Esophagus (tissue), 2 donors: ENCODE results near the gene MEIG1. TPM values are rescaled to one million over a fixed set of nuclear protein-coding genes. Genes with fewer than 3 reads are reported as not detected.
A peak's percentile ranks its signal among the peaks of the same experiment; 100 is the strongest.
"Not testable (repeated sequence)": the region's sequence is repeated elsewhere in the genome, so short reads cannot be mapped to it uniquely, and the experiment has no call there.

Experiments
- H3K27ac ChIP-seq, 2 donors: one replicate each; pipeline ENCODE4 v1.5.1; 2013; ENCODE audit warnings: low read depth in 2 of 2, mild to moderate bottlenecking in 2 of 2, inconsistent platforms in 1 of 2, low read length in 1 of 2, moderate library complexity in 1 of 2
- H3K27me3 ChIP-seq, 2 donors: one replicate each; pipeline ENCODE4 v1.6.1; 2013; ENCODE audit warnings: low read length in 2 of 2, control low read depth in 1 of 2, mild to moderate bottlenecking in 1 of 2; ENCODE audit not compliant: insufficient read depth in 2 of 2, control insufficient read depth in 1 of 2
- H3K36me3 ChIP-seq, 2 donors: one replicate each; pipeline ENCODE4 v1.6.1; 2013; ENCODE audit warnings: low read length in 1 of 2; ENCODE audit not compliant: control insufficient read depth in 2 of 2, insufficient read depth in 2 of 2
- H3K4me1 ChIP-seq, 2 donors: one replicate each; pipeline ENCODE4 v1.6.1; 2013; ENCODE audit warnings: low read length in 1 of 2; ENCODE audit not compliant: control insufficient read depth in 2 of 2, insufficient read depth in 2 of 2
- H3K4me3 ChIP-seq, 2 donors: one replicate each; pipeline ENCODE4 v1.5.1; 2013; ENCODE audit warnings: low read length in 2 of 2, mild to moderate bottlenecking in 2 of 2, low read depth in 1 of 2, moderate library complexity in 1 of 2
- H3K9me3 ChIP-seq, 2 donors: one replicate each; pipeline ENCODE4 v1.6.1; 2013; ENCODE audit warnings: mild to moderate bottlenecking in 2 of 2, low read depth in 1 of 2, low read length in 1 of 2, moderate library complexity in 1 of 2; ENCODE audit not compliant: control insufficient read depth in 2 of 2, insufficient read depth in 1 of 2
- WGBS, 2 donors: extraction: QIAGEN DNeasy Blood & Tissue Kit; methylation state at CpG; one replicate each; pipeline ENCODE4 v1.1.7; 2013; 5-methylcytosine and 5-hydroxymethylcytosine counted together
- polyA plus RNA-seq, 2 donors: library from polyadenylated mRNA; stranded (reverse); fragments of 200-250 nt; gene quantifications; one replicate each; pipeline ENCODE4 v1.2.3, GENCODE V29; 2013
- donor health status: healthy with polysubstance abuse.
- donor health status: Bipolar disorder and iron deficiency.

MEIG1 gene
- polyA plus RNA-seq, 2 donors, result 0.16 TPM; not detected in 1

- peak overlapping the region; percentile 72 to 76 for H3K4me3 ChIP-seq
- no peaks in the 10 kb centered on the region for H3K36me3 ChIP-seq
- H3K27me3 ChIP-seq, result no peaks in the 10 kb centered on the region
- WGBS, 2 donors, result 28 to 36% methylated on average over 10 of the region's 10 CpGs
- peaks cover 0 to 2% of the 10 kb centered on the region in 2 donors for H3K4me1 ChIP-seq
- H3K27ac ChIP-seq, result peak overlapping the region; percentile 88 to 96
- no peaks in the 10 kb centered on the region for H3K9me3 ChIP-seq
Observed at GRCh38 chr10:14952851-14953423, 6.3 kb upstream of the MEIG1 start.

DNA sequence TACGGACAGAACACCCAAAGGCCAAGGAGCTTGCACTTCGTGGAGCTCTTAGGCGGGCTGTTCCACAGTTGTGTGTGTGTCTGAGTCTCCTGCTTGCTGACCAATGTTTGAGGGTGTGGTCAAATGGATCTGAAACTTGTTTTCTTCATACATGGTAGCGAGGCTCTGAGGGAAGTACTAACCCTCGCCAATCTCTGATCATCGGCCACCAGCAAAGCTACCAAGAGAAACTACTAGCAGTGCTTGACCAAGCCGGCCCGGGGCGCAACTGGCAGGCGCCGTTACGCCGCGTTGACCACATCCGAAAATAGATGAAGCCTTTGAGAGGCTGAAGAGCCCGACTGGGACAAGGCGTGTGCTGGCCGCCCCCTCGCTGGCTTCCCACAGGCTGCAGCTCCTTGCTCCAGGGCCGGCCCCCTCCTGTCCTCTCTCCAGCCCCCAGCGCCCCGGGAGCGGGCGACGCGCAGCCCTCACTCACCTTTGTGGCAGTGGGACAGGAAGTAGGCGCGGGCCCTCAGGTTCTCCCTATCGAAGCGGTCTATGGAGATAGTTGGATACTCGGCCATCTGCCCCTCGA, 5.7 kb upstream of the MEIG1 start:
- Histone ChIP-seq H3K9me3 (no peaks in the 10 kb centered on the region), H3K4me3 (peak overlapping the region; percentile 72 to 76), H3K27ac (peak overlapping the region; percentile 88 to 96), H3K27me3 (no peaks in the 10 kb centered on the region), H3K36me3 (no peaks in the 10 kb centered on the region), H3K4me1 (peaks cover 0 to 2% of the 10 kb centered on the region in 2 donors)
- 0 to 1% methylated on average over 32 of the region's 32 CpGs for WGBS, 2 donors

GRCh38 chr10:14954001-14954770, 5.0 kb upstream of the MEIG1 start, which contains the start of gene DCLRE1C:
DCLRE1C (minus strand) TSS chr10:14954096; CDS start chr10:14954010, 86 bp downstream.
- Histone ChIP-seq H3K4me1 (peaks cover 0 to 2% of the 10 kb centered on the region in 2 donors), H3K27me3 (no peaks in the 10 kb centered on the region), H3K27ac (peak within 1 kb of the TSS; percentile 88 to 96), H3K36me3 (no peaks in the 10 kb centered on the region), H3K4me3 (peak within 1 kb of the TSS; percentile 72 to 76), H3K9me3 (no peaks in the 10 kb centered on the region)
- WGBS, 2 donors, result 0% methylated on average over 45 of the region's 45 CpGs

GRCh38 chr10:14954934-14955333, 4.3 kb upstream of the MEIG1 start:
- 94 to 95% methylated on average over 19 of the region's 19 CpGs for WGBS, 2 donors
- Histone ChIP-seq H3K36me3 (no peaks in the 10 kb centered on the region), H3K4me1 (peaks cover 0 to 2% of the 10 kb centered on the region in 2 donors), H3K4me3 (peak overlapping the region in 1 of 2 donors; percentile 76), H3K27me3 (no peaks in the 10 kb centered on the region), H3K9me3 (no peaks in the 10 kb centered on the region), H3K27ac (peak overlapping the region; percentile 69 to 88)

DNA sequence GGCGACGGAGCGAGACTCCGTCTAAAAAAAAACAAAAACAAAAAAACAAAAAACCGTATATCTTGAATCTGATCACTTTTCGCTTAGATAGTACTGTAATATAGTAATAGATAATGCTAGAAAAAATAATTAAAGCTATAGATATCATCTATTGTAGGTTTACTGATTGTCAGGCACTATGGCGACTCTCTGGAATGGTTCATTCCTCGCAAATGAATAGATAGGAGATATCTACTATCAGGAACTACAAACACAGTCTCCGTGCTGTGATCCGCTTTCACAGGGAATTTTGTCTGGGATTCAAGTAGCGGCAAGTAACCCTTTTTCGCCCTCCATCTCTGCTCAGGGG, 342 bp upstream of the MEIG1 start:
- Histone ChIP-seq H3K9me3 (no peaks in the 10 kb centered on the region), H3K27ac (peak overlapping the region; percentile 94 to 99), H3K4me1 (no peaks in the 10 kb centered on the region), H3K36me3 (no peaks in the 10 kb centered on the region), H3K4me3 (peak overlapping the region; percentile 69 to 77), H3K27me3 (no peaks in the 10 kb centered on the region)
- WGBS, 2 donors, result 45 to 48% methylated on average over 12 of the region's 12 CpGs

- no peaks in the 10 kb centered on the region for H3K36me3 ChIP-seq
- H3K4me1 ChIP-seq, result no peaks in the 10 kb centered on the region
- H3K4me3 ChIP-seq, result no peak overlapping the region
- H3K27ac ChIP-seq, result no peak overlapping the region
- 87 to 96% methylated on average over 2 of the region's 2 CpGs for WGBS, 2 donors
- no peaks in the 10 kb centered on the region for H3K27me3 ChIP-seq
- no peaks in the 10 kb centered on the region for H3K9me3 ChIP-seq
Observed at GRCh38 chr10:14967897-14968296, 8.7 kb downstream of the MEIG1 start.

GRCh38 chr10:14971867-14972448, 12.8 kb downstream of the MEIG1 start:
- no peaks in the 10 kb centered on the region for H3K27me3 ChIP-seq
- 60 to 63% methylated on average over 4 of the region's 4 CpGs for WGBS, 2 donors
- no peaks in the 10 kb centered on the region for H3K9me3 ChIP-seq
- H3K4me1 ChIP-seq, result no peaks in the 10 kb centered on the region
- H3K36me3 ChIP-seq, result no peaks in the 10 kb centered on the region
- no peak overlapping the region for H3K4me3 ChIP-seq
- no peak overlapping the region for H3K27ac ChIP-seq

- H3K36me3 ChIP-seq, H3K27me3 ChIP-seq, H3K4me1 ChIP-seq, H3K9me3 ChIP-seq, H3K27ac ChIP-seq, H3K4me3 ChIP-seq: not testable (repeated sequence)
- 60 to 61% methylated on average over 15 of the region's 15 CpGs for WGBS, 2 donors
Observed at GRCh38 chr10:14974153-14974998, 15.2 kb downstream of the MEIG1 start.

DNA sequence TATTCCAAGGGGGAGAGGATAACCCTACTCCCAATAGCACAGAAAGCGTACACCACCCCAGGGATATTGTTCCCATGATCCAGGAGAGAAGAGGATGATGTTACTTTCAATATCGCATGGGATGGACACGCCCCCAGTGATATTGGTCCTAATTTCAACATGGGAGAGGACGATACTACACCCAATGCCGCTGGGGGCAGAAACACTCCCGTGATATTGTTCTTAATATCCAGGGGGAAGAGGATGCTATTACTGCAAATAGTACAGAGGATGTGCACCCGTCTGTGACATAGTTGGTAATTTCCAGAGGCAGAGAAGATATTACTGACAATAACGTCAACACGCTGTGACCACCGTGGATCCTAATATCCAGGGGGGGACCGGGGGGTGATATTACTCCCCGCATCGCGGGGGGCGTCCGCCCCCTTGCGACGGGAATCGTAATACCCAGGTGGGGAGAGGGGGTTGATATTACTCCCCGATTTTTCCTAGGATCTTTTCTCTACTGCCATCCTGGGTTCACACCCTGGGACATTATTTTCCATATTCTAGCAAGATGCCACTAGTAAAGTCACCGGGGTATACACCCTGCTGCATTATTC, 16.6 kb downstream of the MEIG1 start:
- Histone ChIP-seq H3K9me3 (no peaks in the 10 kb centered on the region), H3K36me3 (no peaks in the 10 kb centered on the region), H3K4me1 (no peaks in the 10 kb centered on the region), H3K27ac (no peak overlapping the region), H3K4me3 (no peak overlapping the region), H3K27me3 (no peaks in the 10 kb centered on the region)
- 30 to 35% methylated on average over 21 of the region's 21 CpGs for WGBS, 2 donors
